HG02759 (cell line): ENCODE measurements around the gene SLC8B1.

Experiments used
- ATAC-seq: cut with Tn5 transposase; IDR thresholded peaks from one replicate; pipeline ENCODE4 v1.9.1; 2021; ENCODE audit warnings: mild to moderate bottlenecking, moderate library complexity; ENCODE audit not compliant: unreplicated experiment

Gene SLC8B1

DNA sequence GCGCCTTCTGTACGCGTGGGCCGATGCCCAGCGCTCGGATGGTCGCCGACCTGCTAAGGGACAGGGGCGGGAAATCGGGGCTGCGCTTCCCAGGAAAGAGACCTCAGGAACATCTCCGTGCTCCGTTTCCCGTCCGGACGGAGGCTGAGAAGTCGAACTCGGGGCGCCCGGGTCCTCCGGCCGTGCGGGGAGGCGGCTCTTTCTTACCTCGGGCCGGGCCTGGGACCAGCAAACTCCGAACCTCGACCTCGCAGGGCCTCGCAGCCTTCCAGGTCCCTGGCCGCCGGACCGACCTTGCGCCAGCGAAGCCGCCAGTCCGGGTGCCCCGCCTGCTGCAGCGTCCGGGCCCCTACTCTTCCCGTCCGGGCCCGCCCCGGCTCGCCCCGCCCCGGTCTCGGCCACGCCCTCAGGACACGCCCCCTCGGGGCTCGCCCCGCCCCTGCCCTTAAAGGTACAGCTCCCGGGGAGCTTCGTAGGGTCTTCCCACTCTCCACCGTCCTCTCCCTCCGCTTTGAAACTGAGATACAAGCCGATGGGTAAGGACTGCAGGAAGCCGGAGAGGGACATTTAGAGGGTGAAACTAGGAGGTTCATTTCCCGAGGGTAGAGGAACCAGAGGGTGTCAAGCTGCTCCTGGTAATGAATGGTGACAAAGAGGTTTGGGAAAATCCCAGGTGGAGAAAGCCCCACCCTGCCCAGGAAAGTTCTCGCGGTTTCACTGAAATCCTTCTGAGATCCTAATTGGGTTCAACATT, at the start of gene SLC8B1:
Gene SLC8B1, minus strand, starts transcription at position 324 of the 754 bp plus-strand sequence. CDS start 2,231 bp downstream, outside the sequence.
- ATAC-seq, result peak; percentile 98

- no peak for ATAC-seq
These were observed 47.3 kb upstream of the SLC8B1 start for GRCh38 chr12:113382206-113382605.

- no peak for ATAC-seq
These were observed 46.3 kb upstream of the SLC8B1 start for GRCh38 chr12:113381220-113381619.

DNA sequence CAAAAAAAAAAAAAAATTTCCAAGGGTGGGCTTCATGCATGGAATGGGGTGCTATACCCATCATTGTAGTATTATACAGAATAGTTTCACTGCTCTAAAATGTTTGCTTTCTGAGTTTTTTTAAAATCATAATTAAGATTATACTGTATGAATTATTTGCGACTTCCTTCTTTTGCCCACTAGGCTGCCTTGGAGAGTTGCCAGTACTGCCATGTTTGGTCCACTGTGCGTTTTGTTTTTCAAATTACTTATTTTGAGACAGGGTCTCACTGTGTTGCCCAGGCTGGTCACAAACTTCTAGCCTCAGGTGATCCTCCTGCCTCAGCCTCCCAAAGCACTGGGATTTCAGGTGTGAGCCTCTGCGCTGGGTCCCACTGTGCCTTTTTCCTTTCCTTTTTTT, 43.4 kb upstream of the SLC8B1 start:
- no peak for ATAC-seq

DNA sequence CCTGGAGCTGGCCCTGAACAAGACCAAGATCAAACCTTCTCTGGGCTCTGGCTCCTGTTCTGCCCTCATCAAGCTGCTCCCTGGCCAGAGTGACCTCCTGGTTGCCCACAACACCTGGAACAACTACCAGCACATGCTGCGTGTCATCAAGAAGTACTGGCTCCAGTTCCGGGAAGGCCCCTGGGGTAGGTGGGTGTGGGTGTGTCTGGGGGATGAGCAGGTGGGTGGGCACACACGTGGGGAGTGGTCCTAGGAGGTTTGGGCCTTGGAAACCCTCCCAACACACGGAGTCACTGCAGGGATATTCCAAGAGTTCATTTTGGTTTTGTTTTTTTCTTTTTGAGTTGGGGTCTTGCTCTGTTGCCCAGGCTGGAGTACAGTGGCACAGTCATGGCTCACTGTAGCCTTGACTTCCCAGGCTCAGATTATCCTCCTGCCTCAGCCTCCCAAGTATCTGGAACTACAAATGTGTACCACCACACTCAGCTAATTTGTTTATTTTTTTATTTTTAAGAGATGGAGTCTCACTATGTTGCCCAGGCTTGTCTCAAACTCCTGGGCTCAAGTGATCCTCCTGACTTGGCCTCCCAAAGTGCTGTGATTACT, 40.0 kb upstream of the SLC8B1 start:
- no peak for ATAC-seq

DNA sequence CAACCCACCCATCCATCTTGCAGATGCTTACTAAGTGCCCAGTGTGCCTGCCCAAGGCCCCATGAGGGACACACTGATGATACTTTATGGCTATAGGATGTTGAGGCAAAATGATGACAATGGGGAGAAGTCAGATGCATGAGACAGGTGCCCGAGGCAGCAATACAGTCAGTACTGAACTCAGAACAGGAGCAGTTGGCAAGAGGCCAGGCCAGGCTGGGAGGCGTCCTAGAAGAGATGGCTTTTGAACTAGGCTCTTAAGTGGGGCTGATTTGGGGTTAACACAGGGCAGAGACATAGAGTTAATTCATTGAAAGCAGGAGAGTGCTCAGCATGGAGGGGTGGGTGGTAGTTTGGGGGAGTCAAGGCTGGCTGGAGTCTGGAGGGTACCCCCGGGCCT, 39.1 kb upstream of the SLC8B1 start:
- no peak for ATAC-seq

DNA sequence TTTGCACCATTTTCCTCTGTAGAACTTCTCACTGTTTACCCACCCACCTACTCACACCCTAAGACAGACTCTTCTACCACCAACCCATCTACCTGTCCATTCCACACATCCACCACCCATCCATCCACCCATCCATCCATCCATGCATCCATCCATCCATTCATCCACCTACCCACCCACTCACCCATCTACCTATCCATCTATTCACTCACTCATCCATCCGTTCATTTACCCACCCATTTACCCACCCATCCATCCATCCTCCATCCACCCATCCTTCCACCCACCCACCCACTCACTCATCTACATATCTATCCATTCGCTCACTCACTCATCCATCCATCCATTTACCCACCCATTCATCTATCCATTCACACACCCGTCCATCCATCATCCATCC, 38.5 kb upstream of the SLC8B1 start:
- ATAC-seq, result no peak

- no peak for ATAC-seq
These were observed 37.5 kb upstream of the SLC8B1 start for GRCh38 chr12:113372371-113372770.

DNA sequence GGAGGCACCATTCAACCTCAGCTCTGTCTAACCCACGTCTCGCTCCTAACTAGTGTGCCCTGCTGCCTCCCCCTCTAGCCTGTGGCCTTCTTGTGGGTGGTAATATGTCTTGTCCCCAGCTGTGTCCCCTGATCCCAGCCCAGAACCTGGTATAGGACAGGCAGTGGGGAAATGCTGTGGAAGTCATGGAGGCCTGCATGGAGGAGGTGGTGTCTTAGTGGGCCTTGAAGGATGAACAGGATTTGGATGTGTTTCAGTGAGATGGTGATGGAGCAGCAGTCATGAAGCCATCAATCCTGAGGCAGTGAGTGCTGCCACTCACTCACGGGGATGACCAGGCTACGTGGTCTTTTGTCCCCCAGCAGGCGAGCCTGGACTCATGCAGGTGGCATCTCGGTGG, 36.9 kb upstream of the SLC8B1 start:
- ATAC-seq, result no peak

DNA sequence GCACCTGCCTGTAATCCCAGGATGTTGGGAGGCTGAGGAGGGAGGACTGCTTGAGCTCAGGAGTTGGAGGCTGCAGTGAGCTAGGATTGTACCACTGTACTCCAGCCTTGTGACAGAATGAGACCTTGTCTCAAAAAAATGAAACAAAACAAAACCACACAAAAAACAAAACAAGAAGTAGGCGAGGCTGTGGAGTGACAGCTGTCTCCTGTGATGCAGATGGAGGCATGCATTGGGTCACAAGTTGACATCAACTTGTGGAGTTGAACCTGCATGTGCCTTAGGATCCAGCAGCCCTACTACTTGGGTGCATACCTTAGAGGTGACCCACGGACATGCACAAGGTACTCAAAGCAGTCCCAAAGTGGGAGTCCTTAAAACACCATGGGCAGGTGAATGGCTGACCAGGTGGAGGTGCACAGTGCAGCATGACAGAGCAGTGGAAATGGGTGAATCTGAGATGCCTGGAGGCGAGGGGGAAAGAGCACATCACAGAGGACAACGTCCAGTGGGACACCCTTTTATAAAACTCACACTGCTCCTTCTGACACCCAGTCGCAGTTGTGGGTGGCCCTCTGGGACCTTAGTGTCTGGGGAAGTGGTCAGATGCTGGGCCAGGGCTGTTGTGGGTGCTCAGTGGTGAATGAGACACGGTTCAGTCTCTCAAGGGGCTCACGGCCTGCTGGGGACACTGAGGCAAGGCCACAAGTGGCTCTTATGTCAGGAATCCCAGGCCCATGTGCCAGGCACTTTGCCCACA, 36.2 kb upstream of the SLC8B1 start:
- ATAC-seq, result no peak

DNA sequence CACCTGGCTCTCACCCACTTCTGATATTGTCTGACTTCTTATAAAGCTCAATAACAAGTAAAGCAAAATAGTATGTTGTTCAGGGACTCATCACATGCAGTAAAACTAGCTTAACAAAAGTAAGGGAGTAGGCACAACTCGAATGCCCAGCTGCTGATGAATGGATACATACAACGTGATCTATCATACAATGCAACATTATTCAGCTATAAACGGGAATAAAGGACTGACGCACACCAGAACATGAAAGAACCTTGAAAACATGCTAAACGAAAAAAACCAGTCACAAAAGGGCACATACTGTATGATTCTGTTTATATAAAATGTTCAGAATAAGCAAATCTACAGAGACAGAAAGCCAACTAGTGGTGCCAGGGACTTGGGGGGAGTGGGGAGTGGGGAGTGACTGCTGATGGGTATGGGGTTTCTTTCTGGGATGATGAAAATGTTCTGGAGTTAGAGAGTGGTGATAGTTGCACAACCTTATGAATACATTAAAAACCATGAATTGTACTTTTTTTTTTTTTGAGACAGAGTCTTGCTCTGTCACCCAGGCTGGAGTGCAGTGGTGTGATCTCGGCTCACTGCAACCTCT, 34.6 kb upstream of the SLC8B1 start:
- no peak for ATAC-seq

- no peak for ATAC-seq
These were observed 33.4 kb upstream of the SLC8B1 start for GRCh38 chr12:113368331-113368730.

DNA sequence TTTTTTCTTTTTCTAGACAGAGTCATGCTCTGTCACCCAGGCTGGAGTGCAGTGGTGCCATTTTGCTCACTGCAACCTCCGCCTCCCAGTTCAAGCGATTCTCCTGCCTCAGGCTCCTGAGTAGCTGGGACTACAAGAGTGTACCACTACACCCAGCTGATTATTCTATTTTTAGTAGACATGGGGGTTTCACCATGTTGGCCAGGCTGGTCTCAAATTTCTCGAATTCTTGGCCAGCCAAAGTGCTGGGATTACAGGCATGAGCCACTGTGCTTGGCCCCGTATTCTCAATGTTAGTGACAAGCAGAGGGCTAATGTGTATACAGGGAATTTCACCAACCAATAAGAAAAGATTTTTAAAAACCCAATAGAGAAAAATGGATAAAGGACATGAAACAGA, 31.9 kb upstream of the SLC8B1 start:
- no peak for ATAC-seq

- ATAC-seq, result no peak
These were observed 30.9 kb upstream of the SLC8B1 start for GRCh38 chr12:113365639-113366395.

DNA sequence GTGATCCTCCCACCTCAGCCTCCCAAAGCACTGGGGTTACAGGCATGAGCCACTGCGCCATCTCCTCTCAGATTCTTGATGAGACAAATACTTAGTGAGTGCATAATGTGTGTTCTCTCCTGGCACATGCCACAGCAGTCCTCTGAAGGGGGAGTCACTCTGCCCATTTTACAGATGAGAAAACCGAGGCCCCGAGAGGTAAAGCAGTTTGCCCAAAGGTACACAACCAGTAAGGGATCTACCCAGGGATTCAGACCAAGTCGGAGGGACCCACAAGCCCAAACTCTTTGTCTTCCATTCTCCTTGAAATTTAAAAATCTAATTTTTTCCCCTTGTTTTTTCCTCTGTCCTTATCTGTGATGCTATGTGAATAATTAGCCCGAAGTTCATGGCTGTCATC, 29.8 kb upstream of the SLC8B1 start:
- ATAC-seq, result no peak

DNA sequence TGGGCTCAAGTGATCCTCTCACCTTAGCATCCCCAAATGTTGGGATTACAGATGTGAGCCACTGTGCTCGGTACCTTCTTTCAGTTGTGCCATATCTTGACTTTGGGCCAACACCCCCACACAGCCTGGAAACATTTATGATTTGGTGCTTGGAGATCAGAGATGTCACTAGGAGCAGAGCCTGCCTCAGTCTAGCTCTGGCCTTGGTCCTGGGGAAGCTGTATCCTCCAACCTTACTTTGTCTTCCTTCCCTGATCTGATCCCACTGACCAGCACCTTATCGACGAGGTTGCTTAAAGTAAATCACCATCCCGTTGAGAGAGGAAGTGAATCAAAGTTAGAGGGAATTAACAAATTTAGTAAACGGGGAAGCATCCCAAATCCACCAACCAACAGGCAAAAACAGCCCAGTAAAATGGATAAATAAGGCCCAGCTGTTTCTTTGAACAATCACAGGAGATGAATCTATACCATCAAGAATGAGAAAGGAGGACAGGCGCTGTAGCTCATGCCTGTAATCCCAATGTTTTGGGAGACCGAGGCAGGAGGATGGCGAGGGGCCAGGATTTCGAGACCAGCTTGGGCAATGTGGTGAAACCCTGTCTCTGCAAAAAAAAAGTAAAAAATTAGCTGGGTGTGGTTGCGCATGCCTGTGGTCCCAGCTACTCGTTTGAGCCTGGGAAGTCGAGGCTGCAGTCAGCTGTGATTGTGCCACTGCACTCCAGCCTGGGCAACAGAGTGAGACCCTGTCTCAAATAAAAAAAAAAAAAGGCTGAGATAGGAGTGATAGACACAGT, 26.9 kb upstream of the SLC8B1 start:
- no peak for ATAC-seq

DNA sequence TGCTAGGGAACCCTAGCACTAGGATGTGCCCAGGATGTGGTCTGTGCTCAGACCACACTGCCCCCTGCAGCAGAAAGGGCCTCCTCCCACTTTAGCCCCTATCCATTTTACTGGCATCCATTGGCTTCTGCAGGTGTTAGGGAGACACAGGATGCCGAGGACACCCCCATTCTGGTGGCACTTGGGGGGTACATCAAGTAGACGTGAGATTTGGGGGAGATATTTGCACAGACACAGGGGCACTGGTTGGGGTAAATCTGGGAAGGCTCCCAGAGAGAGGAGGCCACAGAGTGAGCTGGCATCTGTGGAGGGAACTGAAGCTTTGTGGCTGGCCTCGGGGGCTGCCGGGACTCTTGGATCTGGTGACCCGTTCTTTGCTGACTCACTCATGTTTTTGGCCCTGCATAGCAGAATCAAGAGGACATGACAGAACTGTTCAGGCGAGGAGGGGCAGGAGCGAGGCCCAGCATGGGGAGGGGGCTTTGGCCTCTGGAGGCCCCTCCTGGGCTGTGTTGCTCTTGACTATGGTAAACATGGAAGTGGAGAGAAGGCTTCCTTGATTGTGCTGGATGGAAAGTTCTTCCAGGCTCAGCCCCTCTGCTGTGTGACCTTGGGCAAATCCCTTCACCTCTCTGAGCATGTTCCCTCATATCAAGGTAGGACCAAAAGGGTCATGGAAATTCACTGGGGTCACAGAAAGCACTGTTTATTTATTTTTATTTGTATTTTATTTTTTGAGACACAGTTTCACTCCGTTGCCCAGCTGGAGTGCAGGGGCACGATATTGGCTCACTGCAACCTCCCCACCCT, 25.2 kb upstream of the SLC8B1 start:
- ATAC-seq, result no peak

DNA sequence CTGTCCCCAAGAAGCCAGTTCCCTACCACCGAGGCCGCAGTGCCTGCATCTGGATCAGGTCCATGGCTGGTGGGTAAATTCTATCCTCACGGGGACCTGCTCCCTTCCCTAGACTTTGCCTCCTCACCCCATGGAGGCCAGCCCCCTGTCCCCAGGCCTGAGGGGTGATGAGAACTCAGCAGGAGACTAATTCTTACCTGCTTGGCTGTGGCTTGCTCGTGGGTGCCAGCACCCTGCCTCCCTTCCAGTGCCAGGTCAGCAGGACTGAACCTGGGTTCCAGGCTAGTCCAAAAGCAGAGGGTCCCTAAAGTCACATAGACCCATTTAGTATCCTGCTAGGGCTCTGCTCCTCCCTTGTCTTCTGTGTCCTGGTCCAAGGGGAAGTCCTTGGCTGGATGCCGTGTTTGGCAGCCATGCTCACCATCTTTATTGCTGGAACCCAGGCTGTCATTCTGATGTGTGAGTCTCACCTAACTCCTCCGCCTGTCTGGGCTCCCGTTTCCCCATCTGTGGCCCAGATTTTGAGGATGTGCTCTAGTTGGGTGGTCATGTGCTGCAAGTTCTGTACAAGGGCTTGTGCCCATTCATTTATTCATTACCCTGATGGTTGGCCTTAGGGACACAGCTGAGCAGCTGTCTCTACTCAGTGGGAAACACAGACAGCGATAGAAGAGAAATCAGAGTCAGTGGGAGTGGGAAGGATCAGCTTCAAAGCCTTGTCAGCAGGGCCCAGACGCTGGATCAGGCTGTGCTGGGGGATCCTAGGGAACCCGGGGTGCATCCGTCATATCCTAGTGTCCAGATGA, 24.4 kb upstream of the SLC8B1 start:
- no peak for ATAC-seq
